Thoracic aorta (tissue), 2 donors: ENCODE data around the gene FLOT2. TPM values are rescaled to one million over a fixed set of nuclear protein-coding genes. Genes with fewer than 3 reads are reported as not detected.

Experiments used
- ATAC-seq: fragments of 150-250 bp; one replicate; pipeline ENCODE4 v1.8.0; 2017; ENCODE audit warnings: low read depth; ENCODE audit not compliant: insufficient number of reproducible peaks, low FRiP score
- DNase-seq: peaks from one replicate; pipeline ENCODE4 v3.0.0-alpha.2; 2020; ENCODE audit warnings: low spot score
- H3K27ac ChIP-seq, 2 donors: fragments of 200-600 bp; sonication (generic); 1 replicate in 1 of 2; 2 replicates in 1 of 2; pipeline ENCODE4 v1.5.1; 2016; ENCODE audit warnings: mild to moderate bottlenecking in 2 of 2, moderate library complexity in 2 of 2
- H3K27me3 ChIP-seq: fragments of 200-600 bp; sonication (generic); replicated peaks from 2 replicates; pipeline ENCODE4 v1.6.0; 2016; ENCODE audit warnings: mild to moderate bottlenecking; ENCODE audit not compliant: insufficient read depth
- H3K36me3 ChIP-seq: fragments of 200-600 bp; sonication (generic); one replicate; pipeline ENCODE4 v1.5.1; 2016
- H3K4me1 ChIP-seq, 2 donors: fragments of 200-600 bp; sonication (generic); 1 replicate in 1 of 2; 2 replicates in 1 of 2; pipeline versions ENCODE4 v1.5.1 to v1.6.0; 2016; ENCODE audit warnings: low read depth in 2 of 2, mild to moderate bottlenecking in 1 of 2; ENCODE audit not compliant: control insufficient read depth in 1 of 2
- H3K4me3 ChIP-seq: fragments of 200-600 bp; sonication (generic); 2 replicates; pipeline ENCODE4 v1.5.1; 2016; ENCODE audit warnings: mild to moderate bottlenecking
- H3K9me3 ChIP-seq: fragments of 200-600 bp; sonication (generic); 2 replicates; pipeline ENCODE4 v1.5.1; 2016
- CTCF ChIP-seq: fragments of 200-600 bp; sonication (generic); IDR thresholded peaks from one replicate; pipeline ENCODE4 v1.5.1; 2019; ENCODE audit warnings: antibody characterized with exemption
- total RNA-seq, 2 donors: library from RNA; depleted of rRNA; stranded (reverse); fragments of >200 nt; gene quantifications; one replicate each; pipeline versions ENCODE4 v1.1.0 to v1.2.3, GENCODE V29; 2016

FLOT2 gene
- total RNA-seq, 2 donors from 2014 or later, result 71.3 to 92.1 TPM

DNA sequence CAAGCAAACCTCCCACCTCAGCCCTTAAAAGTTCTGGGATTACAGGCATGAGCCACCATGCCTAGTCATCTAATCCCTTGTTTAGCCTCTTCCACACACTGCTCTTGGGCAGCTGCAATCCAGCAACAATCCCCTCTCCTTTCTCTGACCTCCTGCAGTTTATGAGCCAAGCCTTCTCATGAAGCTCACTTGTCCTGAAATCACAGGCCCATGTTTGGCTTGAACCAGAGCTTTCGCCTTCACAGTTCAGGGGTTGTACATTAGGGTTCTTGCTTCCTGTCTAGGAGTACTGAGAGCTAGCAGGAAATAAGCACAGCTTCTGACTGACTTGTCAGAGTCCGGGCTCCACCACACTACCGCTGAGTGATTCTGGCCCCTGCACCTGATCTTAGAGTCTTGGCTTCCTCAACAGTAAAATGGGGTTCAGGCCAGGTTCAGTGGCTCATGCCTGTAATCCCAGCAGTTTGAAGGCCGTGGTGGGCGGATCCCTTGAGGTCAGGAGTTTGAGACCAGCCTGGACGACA is 26.4 kb downstream of the FLOT2 start:
- DNase-seq, result no peak
- Histone ChIP-seq H3K4me3 (no peak overlapping the region), H3K4me1 (no peaks in the 10 kb centered on the region), H3K9me3 (no peaks in the 10 kb centered on the region), H3K27ac (no peak overlapping the region), H3K27me3 (no peaks in the 10 kb centered on the region), H3K36me3 (no peaks in the 10 kb centered on the region)
- ATAC-seq, result no peak
- TF ChIP-seq CTCF, result no peak

DNA sequence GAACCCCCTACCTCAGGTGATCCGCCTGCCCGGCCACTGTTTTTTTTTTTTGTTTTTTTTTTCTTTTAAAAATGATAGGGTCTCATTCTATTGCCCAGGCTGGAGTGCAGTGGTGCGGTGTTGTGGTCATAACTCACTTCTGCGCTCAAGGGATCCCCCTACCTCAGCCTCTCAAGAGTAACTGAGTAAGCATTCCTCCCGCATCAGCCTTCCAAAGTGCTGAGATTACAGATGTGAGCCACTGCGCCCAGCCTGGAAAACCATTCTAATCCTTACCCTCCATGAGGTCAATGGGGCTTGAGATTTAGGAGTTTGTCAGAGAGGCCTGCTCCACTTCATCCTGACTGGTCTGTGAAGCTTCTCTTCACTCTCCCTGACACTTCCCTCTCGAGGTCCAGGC is 30.3 kb downstream of the FLOT2 start:
- ATAC-seq (no peak), DNase-seq (no peak)
- Histone ChIP-seq H3K36me3 (no peaks in the 10 kb centered on the region), H3K9me3 (no peaks in the 10 kb centered on the region), H3K27ac (no peak overlapping the region), H3K27me3 (no peaks in the 10 kb centered on the region), H3K4me3 (no peak overlapping the region), H3K4me1 (no peaks in the 10 kb centered on the region)
- no peak for TF ChIP-seq CTCF

DNA sequence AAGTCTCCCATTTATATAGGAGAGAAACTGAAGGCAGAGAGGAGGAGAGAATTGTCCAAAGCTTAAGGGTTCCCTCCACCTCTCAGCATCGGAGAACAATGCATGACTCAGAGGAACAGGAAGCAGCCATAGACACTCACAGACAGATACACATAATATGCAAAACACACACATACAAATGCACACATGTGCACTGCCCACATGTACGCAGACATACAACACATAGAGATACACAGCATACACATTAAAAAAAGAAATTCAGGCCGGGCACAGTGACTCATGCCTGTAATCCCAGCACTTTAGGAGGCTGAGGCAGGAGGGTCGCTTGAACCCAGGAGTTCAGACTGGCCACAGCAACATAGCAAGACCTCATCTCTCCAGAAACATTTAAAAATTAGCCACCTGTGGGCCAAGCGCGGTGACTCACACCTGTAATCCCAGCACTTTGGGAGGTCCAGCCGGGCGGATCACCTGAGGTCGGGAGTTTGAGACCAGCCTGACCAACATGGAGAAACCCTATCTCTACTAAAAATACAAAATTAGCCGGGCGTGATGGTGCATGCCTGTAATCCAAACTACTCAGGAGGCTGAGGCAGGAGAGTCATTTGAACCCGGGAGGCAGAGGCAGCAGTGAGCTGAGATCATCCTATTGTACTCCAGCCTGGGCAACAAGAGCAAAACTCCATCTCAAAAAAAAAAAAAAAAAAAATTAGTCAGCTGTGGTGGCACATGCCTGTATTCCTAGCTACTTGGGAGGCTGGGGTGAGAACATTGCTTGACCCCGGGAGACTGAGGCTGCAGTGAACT is 31.4 kb downstream of the FLOT2 start:
- TF ChIP-seq CTCF, result no peak
- Histone ChIP-seq H3K27me3 (no peaks in the 10 kb centered on the region), H3K4me3 (no peak overlapping the region), H3K36me3 (peaks cover 2% of the 10 kb centered on the region), H3K27ac (no peak overlapping the region), H3K4me1 (no peaks in the 10 kb centered on the region), H3K9me3 (no peaks in the 10 kb centered on the region)
- ATAC-seq (no peak), DNase-seq (no peak)

DNA sequence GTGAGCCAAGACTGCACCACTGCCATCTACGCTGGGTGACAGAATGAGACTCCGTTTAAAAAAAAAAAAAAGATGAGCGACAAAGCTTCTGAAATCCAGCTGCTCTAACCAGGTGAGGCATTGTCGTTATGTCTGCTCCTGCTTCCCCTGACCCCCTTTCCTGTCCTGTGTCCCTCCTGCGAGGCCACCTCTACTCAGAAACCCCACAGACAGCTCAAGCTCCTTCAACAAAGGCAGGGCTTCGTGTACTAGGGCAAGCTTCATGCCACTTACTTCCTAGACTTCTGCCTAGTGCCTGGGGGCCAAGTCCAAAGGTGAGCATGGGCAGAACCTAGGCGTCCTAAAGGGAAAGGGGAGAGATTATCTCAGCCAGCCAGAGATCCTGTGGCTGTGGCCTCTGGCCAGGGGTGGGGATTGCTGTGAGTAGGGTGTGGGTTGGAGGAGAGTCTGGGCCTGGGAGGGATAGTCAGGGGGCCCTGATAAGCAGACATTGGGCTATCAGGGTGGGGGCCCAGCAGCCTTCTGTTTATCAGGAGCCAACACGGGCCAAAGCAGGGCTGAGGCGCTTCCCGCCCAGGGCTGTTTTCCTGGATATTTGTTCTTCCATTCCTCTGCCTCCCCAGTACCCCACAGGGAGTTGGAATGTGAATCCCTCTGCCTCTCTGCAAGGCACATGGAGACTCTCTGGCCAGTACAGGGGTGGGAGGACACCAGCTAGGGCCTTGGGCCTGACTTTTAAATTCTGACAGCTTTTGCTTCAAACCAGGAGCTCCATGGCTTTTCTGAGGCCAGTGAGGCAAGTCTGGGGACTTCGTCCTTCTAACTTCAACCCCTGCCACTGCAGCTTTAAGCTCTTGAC is 32.3 kb downstream of the FLOT2 start:
- ATAC-seq (no peak), DNase-seq (no peak)
- no peak overlapping the region for H3K4me3 ChIP-seq
- H3K27me3 ChIP-seq, result no peaks in the 10 kb centered on the region
- TF ChIP-seq CTCF, result no peak
- no peaks in the 10 kb centered on the region for H3K4me1 ChIP-seq
- H3K27ac ChIP-seq, result no peak overlapping the region
- no peaks in the 10 kb centered on the region for H3K9me3 ChIP-seq
- H3K36me3 ChIP-seq, result peaks cover 6% of the 10 kb centered on the region

GRCh38 chr17:28863953-28864352 is 33.6 kb downstream of the FLOT2 start:
- H3K27me3 ChIP-seq, result no peaks in the 10 kb centered on the region
- H3K27ac ChIP-seq, result no peak overlapping the region
- peaks cover 10% of the 10 kb centered on the region for H3K36me3 ChIP-seq
- H3K9me3 ChIP-seq, result no peaks in the 10 kb centered on the region
- no peaks in the 10 kb centered on the region for H3K4me1 ChIP-seq
- DNase-seq, result no peak
- no peak for TF ChIP-seq CTCF
- no peak for ATAC-seq
- no peak overlapping the region for H3K4me3 ChIP-seq
